A673 (cell line): ENCODE measurements around the gene LGR6. TPM values are rescaled to one million over a fixed set of nuclear protein-coding genes. Genes with fewer than 3 reads are reported as not detected.

Source experiments
- BruUV-seq: library from RNA; stranded (reverse); fragments of 400-500 nt; replicated peaks from 2 replicates; lab custom pipeline; 2021; lab: Mats Ljungman, UMichigan
- CTCF ChIA-PET: fragments of 300-600 bp; sonication (Branson Sonifier 250); formaldehyde crosslinking; loops from one replicate; lab custom pipeline; 2022; ENCODE audit warnings: antibody characterized with exemption; lab: Charles Lee
- POLR2A ChIA-PET: fragments of 300-600 bp; sonication (Branson Sonifier 250); formaldehyde crosslinking; loops from one replicate; lab custom pipeline; 2022; ENCODE audit warnings: antibody characterized with exemption; ENCODE audit not compliant: low non-redundant PET; lab: Charles Lee
- DNase-seq: peaks from one replicate; pipeline ENCODE4 v3.0.0-alpha.2; 2015; ENCODE audit warnings: low spot score
- H3K27ac ChIP-seq: fragments of 200-600 bp; sonication (generic); 2 replicates; pipeline ENCODE4 v1.5.1; 2016; ENCODE audit warnings: mixed run types, low read depth, mild to moderate bottlenecking, mixed read lengths, antibody characterized with exemption, low read length; ENCODE audit not compliant: poor library complexity, severe bottlenecking
- H3K27me3 ChIP-seq: fragments of 200-600 bp; sonication (generic); replicated peaks from 2 replicates; pipeline ENCODE4 v1.6.1; 2017; ENCODE audit warnings: mixed run types, low read depth, mild to moderate bottlenecking, mixed read lengths, antibody characterized with exemption, low read length; ENCODE audit not compliant: insufficient read depth, poor library complexity
- H3K36me3 ChIP-seq: fragments of 200-600 bp; sonication (generic); 2 replicates; pipeline ENCODE4 v1.6.1; 2016; ENCODE audit warnings: mixed run types, mild to moderate bottlenecking, mixed read lengths, antibody characterized with exemption, low read length; ENCODE audit not compliant: insufficient read depth, poor library complexity, severe bottlenecking
- H3K4me1 ChIP-seq: fragments of 200-600 bp; sonication (generic); 2 replicates; pipeline ENCODE4 v1.6.1; 2017; ENCODE audit warnings: mixed run types, mild to moderate bottlenecking, mixed read lengths, antibody characterized with exemption, low read length; ENCODE audit not compliant: insufficient read depth, poor library complexity, severe bottlenecking
- H3K4me3 ChIP-seq: fragments of 200-600 bp; sonication (generic); 2 replicates; pipeline ENCODE4 v1.5.1; 2016; ENCODE audit warnings: low read depth, mixed run types, mild to moderate bottlenecking, mixed read lengths, low read length; ENCODE audit not compliant: poor library complexity, severe bottlenecking
- H3K9me3 ChIP-seq: fragments of 200-600 bp; sonication (generic); 2 replicates; pipeline ENCODE4 v1.6.1; 2016; ENCODE audit warnings: mixed run types, low read depth, mild to moderate bottlenecking, mixed read lengths, antibody characterized with exemption, low read length; ENCODE audit not compliant: poor library complexity, severe bottlenecking
- EZH2 ChIP-seq: fragments of 200-600 bp; sonication (generic); IDR thresholded peaks from 2 replicates; pipeline ENCODE4 v1.6.1; 2017; ENCODE audit warnings: borderline replicate concordance, low read depth, mild to moderate bottlenecking, mixed read lengths, antibody characterized with exemption, low read length; ENCODE audit not compliant: poor library complexity, severe bottlenecking
- intact Hi-C: fragments of 100-400 bp; cut with micrococcal nuclease; formaldehyde crosslinking; loops from one replicate; pipeline ENCODE4 v1.10.0; 2022; ENCODE audit not compliant: unreplicated experiment
- total RNA-seq: library from RNA; stranded (reverse); gene quantifications from 2 replicates; pipeline ENCODE4 v1.2.3, GENCODE V29; 2021
- TF ChIP-seq, protein P1 (sequence below): fragments of 300-800, 200-600 bp; sonication (generic); conservative IDR thresholded peaks from 2 replicates; pipeline ENCODE4 v1.5.1; 2017; ENCODE audit warnings: low read depth, mild to moderate bottlenecking, antibody characterized with exemption, low read length, moderate library complexity, mixed read lengths

Gene LGR6
- total RNA-seq, 1 experiment from 2014 or later, result not detected

DNA sequence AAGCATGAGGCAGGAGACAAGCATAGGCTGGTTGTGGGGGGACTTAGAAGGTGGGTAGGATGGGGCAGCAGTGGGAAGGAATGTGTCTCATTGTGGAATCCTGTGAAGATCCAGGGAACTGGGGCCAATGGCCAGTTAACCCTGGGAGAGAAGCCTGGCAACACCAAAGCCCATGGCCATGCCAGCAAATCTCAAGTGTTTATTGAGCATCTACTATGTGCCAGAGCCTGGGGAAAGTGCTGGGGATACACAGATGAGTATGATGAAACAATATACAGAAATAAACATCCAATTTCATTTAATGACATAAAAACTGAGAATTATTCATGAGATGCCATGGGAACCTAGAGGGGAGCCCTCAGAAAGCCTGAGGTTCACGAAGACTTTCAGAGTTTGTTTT is 17.4 kb downstream of the LGR6 start:
- Histone ChIP-seq H3K4me3 (no peak overlapping the region), H3K27ac (no peak overlapping the region), H3K4me1 (peaks cover 4% of the 10 kb centered on the region), H3K9me3 (no peaks in the 10 kb centered on the region), H3K36me3 (no peaks in the 10 kb centered on the region), H3K27me3 (peaks cover 41% of the 10 kb centered on the region)
- TF ChIP-seq, protein P1, sequence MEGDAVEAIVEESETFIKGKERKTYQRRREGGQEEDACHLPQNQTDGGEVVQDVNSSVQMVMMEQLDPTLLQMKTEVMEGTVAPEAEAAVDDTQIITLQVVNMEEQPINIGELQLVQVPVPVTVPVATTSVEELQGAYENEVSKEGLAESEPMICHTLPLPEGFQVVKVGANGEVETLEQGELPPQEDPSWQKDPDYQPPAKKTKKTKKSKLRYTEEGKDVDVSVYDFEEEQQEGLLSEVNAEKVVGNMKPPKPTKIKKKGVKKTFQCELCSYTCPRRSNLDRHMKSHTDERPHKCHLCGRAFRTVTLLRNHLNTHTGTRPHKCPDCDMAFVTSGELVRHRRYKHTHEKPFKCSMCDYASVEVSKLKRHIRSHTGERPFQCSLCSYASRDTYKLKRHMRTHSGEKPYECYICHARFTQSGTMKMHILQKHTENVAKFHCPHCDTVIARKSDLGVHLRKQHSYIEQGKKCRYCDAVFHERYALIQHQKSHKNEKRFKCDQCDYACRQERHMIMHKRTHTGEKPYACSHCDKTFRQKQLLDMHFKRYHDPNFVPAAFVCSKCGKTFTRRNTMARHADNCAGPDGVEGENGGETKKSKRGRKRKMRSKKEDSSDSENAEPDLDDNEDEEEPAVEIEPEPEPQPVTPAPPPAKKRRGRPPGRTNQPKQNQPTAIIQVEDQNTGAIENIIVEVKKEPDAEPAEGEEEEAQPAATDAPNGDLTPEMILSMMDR, result no peak
- TF ChIP-seq EZH2, result no peak
- ChIA-PET POLR2A (no interaction called here), CTCF (no interaction called here)
- no peak for DNase-seq
- intact Hi-C loops, result no loop called here
- BruUV-seq, result no TSS peak

DNA sequence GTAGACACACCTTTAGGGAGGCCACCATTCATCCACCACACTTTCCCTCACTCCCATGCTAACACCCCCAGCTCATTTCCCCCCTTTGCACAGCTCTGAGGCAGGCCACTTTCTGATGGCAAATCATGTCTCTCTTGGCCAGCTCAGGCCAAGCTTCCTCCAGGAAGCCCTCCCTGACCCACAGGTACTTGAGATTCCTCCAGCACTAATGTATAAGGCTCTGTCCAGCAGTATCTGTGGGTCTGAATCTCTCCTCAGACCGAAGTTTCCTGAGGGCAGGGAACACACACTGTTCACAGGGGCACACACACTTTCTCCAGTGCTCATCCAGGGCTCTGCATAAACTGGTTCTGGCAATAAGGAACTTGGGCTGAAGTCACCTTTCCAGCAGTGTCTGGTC is 19.2 kb downstream of the LGR6 start:
- Histone ChIP-seq H3K27ac (no peak overlapping the region), H3K9me3 (no peaks in the 10 kb centered on the region), H3K36me3 (no peaks in the 10 kb centered on the region), H3K4me3 (no peak overlapping the region), H3K27me3 (peaks cover 59% of the 10 kb centered on the region), H3K4me1 (peaks cover 4% of the 10 kb centered on the region)
- DNase-seq, result no peak
- POLR2A ChIA-PET, result no interaction called here
- no TSS peak for BruUV-seq
- CTCF ChIA-PET, result no interaction called here
- intact Hi-C loops, result no loop called here
- TF ChIP-seq, protein P1, result no peak
- no peak for TF ChIP-seq EZH2

DNA sequence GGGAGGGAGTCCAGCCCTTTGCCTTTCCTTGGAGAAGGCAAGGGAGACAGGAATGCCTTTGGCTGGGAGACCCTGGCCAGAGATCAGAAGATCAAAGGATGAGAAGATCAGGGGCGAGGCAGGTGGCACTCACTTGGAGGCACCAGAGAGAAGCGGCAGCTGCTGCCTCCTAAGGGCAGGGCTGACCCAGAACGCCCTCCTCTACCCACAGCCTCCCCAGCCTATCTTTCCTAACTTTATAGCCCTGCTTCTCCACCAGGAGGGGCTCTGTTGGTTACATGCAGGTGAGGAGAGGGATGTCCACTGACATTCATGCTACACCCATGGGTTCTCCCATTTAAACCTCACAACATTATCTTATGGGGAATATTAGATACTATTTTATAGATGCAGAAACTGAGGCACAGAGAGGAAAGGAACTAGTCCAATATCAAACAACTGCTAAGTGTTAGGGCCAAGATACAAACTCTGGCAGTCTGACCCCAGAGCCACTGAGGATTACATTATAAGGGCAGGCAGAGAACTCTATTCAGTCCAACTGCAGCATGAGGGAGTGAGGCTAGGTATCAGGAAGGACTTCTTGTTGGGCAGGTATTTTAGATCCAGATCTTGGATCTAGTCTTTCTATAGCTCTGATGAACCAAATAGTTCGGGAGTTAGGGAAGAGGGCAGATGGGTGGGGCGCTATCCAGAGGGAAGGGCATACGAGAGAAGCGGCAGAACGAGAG is 19.9 kb downstream of the LGR6 start:
- Histone ChIP-seq H3K36me3 (no peaks in the 10 kb centered on the region), H3K27me3 (peaks cover 66% of the 10 kb centered on the region), H3K4me1 (peaks cover 4% of the 10 kb centered on the region), H3K27ac (no peak overlapping the region), H3K4me3 (peak overlapping the region; percentile 31), H3K9me3 (no peaks in the 10 kb centered on the region)
- ChIA-PET CTCF (interaction anchor here (0.7 kb wide), 1 partner anchor 365 kb away, joined by 7 read pairs; no protein-coding TSS in a partner anchor), POLR2A (no interaction called here)
- peak; percentile 37 for DNase-seq
- no TSS peak for BruUV-seq
- intact Hi-C loops, result no loop called here
- no peak for TF ChIP-seq EZH2
- TF ChIP-seq, protein P1, result peak; percentile 46
